HCT116 (cell line): ENCODE data around the gene USP28. TPM values are rescaled to one million over a fixed set of nuclear protein-coding genes. Genes with fewer than 3 reads are reported as not detected.

Source experiments
- ATAC-seq: fragments of 200-7000 bp; cut with Tn5 transposase; 2 replicates; pipeline ENCODE4 v1.9.1; 2020; ENCODE audit warnings: mild to moderate bottlenecking, moderate library complexity
- BruUV-seq: library from RNA; stranded (reverse); fragments of 400-500 nt; replicated peaks from 2 replicates; lab custom pipeline; 2021; lab: Mats Ljungman, UMichigan
- CTCF ChIA-PET: fragments of 300-600 bp; sonication (Branson Sonifier 250); formaldehyde crosslinking; loops from one replicate; lab custom pipeline; 2021; ENCODE audit warnings: antibody characterized with exemption; lab: Charles Lee
- POLR2A ChIA-PET: fragments of 300-600, 350-600 bp; sonication (Branson Sonifier 250); formaldehyde crosslinking; loops from one replicate; lab custom pipeline; 2021; ENCODE audit warnings: antibody characterized with exemption; lab: Charles Lee
- RAD21 ChIA-PET, 2 experiments: fragments of 300-600 bp; sonication (Branson Sonifier 250); formaldehyde crosslinking; loops; one replicate each; lab custom pipeline; 2023; ENCODE audit warnings: low total read pairs in 2 of 2; ENCODE audit not compliant: uncharacterized antibody in 2 of 2, unreplicated experiment in 2 of 2, low non-redundant PET in 1 of 2; lab: Charles Lee
- DNase-seq: peaks from one replicate; pipeline ENCODE4 v3.0.0-alpha.2; 2010; ENCODE audit warnings: low read depth, low spot score
- H2AFZ ChIP-seq: fragments of 200-600 bp; shearing (Covaris generic), sonication (generic); 2 replicates; pipeline ENCODE4 v1.6.1; 2017; ENCODE audit warnings: low read depth, mixed run types, mixed read lengths, antibody characterized with exemption, low read length; ENCODE audit not compliant: poor library complexity, severe bottlenecking
- H3K27ac ChIP-seq: 2 replicates; pipeline ENCODE4 v1.5.1; 2012; ENCODE audit warnings: low read depth, low read length
- H3K27me3 ChIP-seq: fragments of 200-600 bp; sonication (generic); 2 replicates; pipeline ENCODE4 v1.6.1; 2016; ENCODE audit warnings: mixed run types, low read length, mixed read lengths; ENCODE audit not compliant: insufficient read depth
- H3K36me3 ChIP-seq, 2 experiments: fragments of 200-500 bp in 1 of 2; fragments of 200-600 bp in 1 of 2; sonication (Bioruptor generic) in 1 of 2; sonication (generic) in 1 of 2; 2 replicates each; pipeline versions ENCODE4 v1.5.1 to v1.6.1; 2014 to 2016; ENCODE audit warnings: low read length in 2 of 2, inconsistent platforms in 1 of 2, mixed read lengths in 1 of 2, mixed run types in 1 of 2; ENCODE audit not compliant: insufficient read depth in 2 of 2, control insufficient read depth in 1 of 2
- H3K4me1 ChIP-seq, 2 experiments: fragments of 200-600 bp in 1 of 2; sonication (generic) in 1 of 2; 2 replicates each; pipeline versions ENCODE4 v1.5.1 to v1.6.1; 2012 to 2017; ENCODE audit warnings: low read length in 2 of 2, inconsistent platforms in 1 of 2, mild to moderate bottlenecking in 1 of 2, mixed read lengths in 1 of 2, mixed run types in 1 of 2, moderate library complexity in 1 of 2; ENCODE audit not compliant: insufficient read depth in 2 of 2, control insufficient read depth in 1 of 2
- H3K4me2 ChIP-seq: fragments of 200-600 bp; sonication (generic); 2 replicates; pipeline ENCODE4 v1.6.1; 2017; ENCODE audit warnings: mixed run types, low read length, mixed read lengths
- H3K4me3 ChIP-seq, 2 experiments: fragments of 200-600 bp in 1 of 2; sonication (generic) in 1 of 2; replicated peaks in 1 of 2; 2 replicates each; pipeline ENCODE4 v1.5.1; 2011 to 2016; ENCODE audit warnings: low read length in 2 of 2, control low read depth in 1 of 2, low read depth in 1 of 2, mild to moderate bottlenecking in 1 of 2, mixed read lengths in 1 of 2, mixed run types in 1 of 2
- H3K79me2 ChIP-seq: fragments of 200-600 bp; sonication (generic); 2 replicates; pipeline ENCODE4 v1.6.1; 2017; ENCODE audit warnings: mild to moderate bottlenecking, mixed run types, low read length, moderate library complexity, mixed read lengths; ENCODE audit not compliant: insufficient read depth
- H3K9ac ChIP-seq: fragments of 200-600 bp; sonication (generic); 2 replicates; pipeline ENCODE4 v1.6.1; 2016; ENCODE audit warnings: low read length, mixed read lengths
- H3K9me2 ChIP-seq: fragments of 200-600 bp; sonication (generic), shearing (Covaris generic); 2 replicates; pipeline ENCODE4 v1.6.1; 2017; ENCODE audit warnings: mixed run types, mild to moderate bottlenecking, moderate library complexity; ENCODE audit not compliant: insufficient read depth
- H3K9me3 ChIP-seq, 2 experiments: fragments of 200-500 bp in 1 of 2; fragments of 200-600 bp in 1 of 2; sonication (Bioruptor generic) in 1 of 2; sonication (generic) in 1 of 2; 2 replicates each; pipeline ENCODE4 v1.6.1; 2014 to 2017; ENCODE audit warnings: low read length in 2 of 2, mixed read lengths in 2 of 2, inconsistent platforms in 1 of 2, low read depth in 1 of 2, mild to moderate bottlenecking in 1 of 2, mixed run types in 1 of 2, moderate library complexity in 1 of 2; ENCODE audit not compliant: control insufficient read depth in 1 of 2, insufficient read depth in 1 of 2
- H4K20me1 ChIP-seq: fragments of 200-600 bp; sonication (generic), shearing (Covaris generic); 2 replicates; pipeline ENCODE4 v1.6.1; 2017; ENCODE audit warnings: mixed run types, mild to moderate bottlenecking, moderate library complexity; ENCODE audit not compliant: insufficient read depth
- CTCF ChIP-seq, 3 experiments: fragments of 200-600 bp in 1 of 3; sonication (generic) in 1 of 3; IDR thresholded peaks in 2 of 3; conservative IDR thresholded peaks in 1 of 3; 2 replicates each; pipeline ENCODE4 v1.5.1; 2012 to 2017; ENCODE audit warnings: low read depth in 2 of 3, low read length in 2 of 3, antibody characterized with exemption in 1 of 3, borderline replicate concordance in 1 of 3, control low read depth in 1 of 3, mild to moderate bottlenecking in 1 of 3, mixed read lengths in 1 of 3, mixed run types in 1 of 3, moderate library complexity in 1 of 3; ENCODE audit not compliant: insufficient read depth in 1 of 3
- RAD21 ChIP-seq: IDR thresholded peaks from 2 replicates; pipeline ENCODE4 v1.6.1; 2012; ENCODE audit warnings: low read depth, mild to moderate bottlenecking
- intact Hi-C: fragments of 100-400 bp; cut with micrococcal nuclease; formaldehyde crosslinking; loops from 2 replicates; pipeline ENCODE4 v1.10.0; 2022
- total RNA-seq: library from RNA; stranded (reverse); gene quantifications from one replicate; pipeline ENCODE4 v1.2.1, GENCODE V29; 2021; ENCODE audit not compliant: unreplicated experiment
- TF ChIP-seq, protein P1 (sequence below): IDR thresholded peaks from 2 replicates; pipeline ENCODE4 v1.6.1; 2012; ENCODE audit warnings: low read depth

The USP28 gene
- total RNA-seq, 1 experiment from 2014 or later = 23.5 TPM

- no peaks in the 10 kb centered on the region for H3K9me3 ChIP-seq
- H4K20me1 ChIP-seq = no peaks in the 10 kb centered on the region
- no peaks in the 10 kb centered on the region for H3K36me3 ChIP-seq
- H3K79me2 ChIP-seq = no peaks in the 10 kb centered on the region
- no peak overlapping the region for H3K9ac ChIP-seq
- ChIA-PET POLR2A (interaction anchor here (1.1 kb wide), 1 partner anchor 21 kb away, joined by 3 read pairs; the partner anchor contains the start of gene USP28), RAD21 (interaction anchor here (0.8 to 2.0 kb wide), 4 partner anchors 79 to 365 kb away, joined by 3 to 10 read pairs (median 6); partner anchors contain the start of gene HTR3A (in 1 of the 2)), CTCF (interaction anchor here (0.6 to 4.4 kb wide), 13 partner anchors 10 to 371 kb away, joined by 3 to 72 read pairs (median 6); partner anchors contain the start of genes HTR3A, HTR3B and USP28)
- ATAC-seq (peak; percentile 91), DNase-seq (peak; percentile 10)
- no TSS peak for BruUV-seq
- TF ChIP-seq, protein P1, sequence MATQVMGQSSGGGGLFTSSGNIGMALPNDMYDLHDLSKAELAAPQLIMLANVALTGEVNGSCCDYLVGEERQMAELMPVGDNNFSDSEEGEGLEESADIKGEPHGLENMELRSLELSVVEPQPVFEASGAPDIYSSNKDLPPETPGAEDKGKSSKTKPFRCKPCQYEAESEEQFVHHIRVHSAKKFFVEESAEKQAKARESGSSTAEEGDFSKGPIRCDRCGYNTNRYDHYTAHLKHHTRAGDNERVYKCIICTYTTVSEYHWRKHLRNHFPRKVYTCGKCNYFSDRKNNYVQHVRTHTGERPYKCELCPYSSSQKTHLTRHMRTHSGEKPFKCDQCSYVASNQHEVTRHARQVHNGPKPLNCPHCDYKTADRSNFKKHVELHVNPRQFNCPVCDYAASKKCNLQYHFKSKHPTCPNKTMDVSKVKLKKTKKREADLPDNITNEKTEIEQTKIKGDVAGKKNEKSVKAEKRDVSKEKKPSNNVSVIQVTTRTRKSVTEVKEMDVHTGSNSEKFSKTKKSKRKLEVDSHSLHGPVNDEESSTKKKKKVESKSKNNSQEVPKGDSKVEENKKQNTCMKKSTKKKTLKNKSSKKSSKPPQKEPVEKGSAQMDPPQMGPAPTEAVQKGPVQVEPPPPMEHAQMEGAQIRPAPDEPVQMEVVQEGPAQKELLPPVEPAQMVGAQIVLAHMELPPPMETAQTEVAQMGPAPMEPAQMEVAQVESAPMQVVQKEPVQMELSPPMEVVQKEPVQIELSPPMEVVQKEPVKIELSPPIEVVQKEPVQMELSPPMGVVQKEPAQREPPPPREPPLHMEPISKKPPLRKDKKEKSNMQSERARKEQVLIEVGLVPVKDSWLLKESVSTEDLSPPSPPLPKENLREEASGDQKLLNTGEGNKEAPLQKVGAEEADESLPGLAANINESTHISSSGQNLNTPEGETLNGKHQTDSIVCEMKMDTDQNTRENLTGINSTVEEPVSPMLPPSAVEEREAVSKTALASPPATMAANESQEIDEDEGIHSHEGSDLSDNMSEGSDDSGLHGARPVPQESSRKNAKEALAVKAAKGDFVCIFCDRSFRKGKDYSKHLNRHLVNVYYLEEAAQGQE = no peak
- TF ChIP-seq RAD21 (peak; percentile 79), CTCF (IDR thresholded peaks at IDR 0.05 in 2 of 3, conservative IDR thresholded peaks at IDR 0.05 in 1 of 3; ENCODE audit: borderline replicate concordance in 1 of 3, insufficient read depth in 1 of 3, low read depth in 2 of 3, low read length in 2 of 3) (peak; percentile 67 to 85 (median 75))
- intact Hi-C loops = loop anchor here (1.0 to 5.0 kb wide), 5 partner anchors 81 to 366 kb away; partner anchors contain the start of gene HTR3A
- no peak overlapping the region for H3K4me2 ChIP-seq
- H3K27me3 ChIP-seq = 0 out of 2 replicates have a peak, but pooled peaks cover 5% of the 10 kb centered on the region
- no peaks in the 10 kb centered on the region for H3K9me2 ChIP-seq
- H3K4me3 ChIP-seq = no peak overlapping the region
- no peak overlapping the region for H3K27ac ChIP-seq
- H2AFZ ChIP-seq = no peak overlapping the region
- no peaks in the 10 kb centered on the region for H3K4me1 ChIP-seq
These were observed 20.9 kb upstream of the USP28 start for GRCh38 chr11:113896156-113896879.
